PC-3 (cell line): ENCODE measurements around the gene CARS1. TPM values are rescaled to one million over a fixed set of nuclear protein-coding genes. Genes with fewer than 3 reads are reported as not detected.

Experiments
- ATAC-seq: fragments of 200-7000 bp; cut with Tn5 transposase; 2 replicates; pipeline ENCODE4 v1.9.1; 2020; ENCODE audit warnings: mild to moderate bottlenecking, moderate library complexity
- BruUV-seq: library from RNA; stranded (reverse); fragments of 400-500 nt; replicated peaks from 2 replicates; lab custom pipeline; 2021; lab: Mats Ljungman, UMichigan
- CTCF ChIA-PET: fragments of 300-600 bp; sonication (Branson Sonifier 250); formaldehyde crosslinking; loops from one replicate; lab custom pipeline; 2022; ENCODE audit warnings: antibody characterized with exemption; lab: Charles Lee
- POLR2A ChIA-PET: fragments of 300-600 bp; sonication (Branson Sonifier 250); formaldehyde crosslinking; loops from one replicate; lab custom pipeline; 2022; ENCODE audit warnings: antibody characterized with exemption; ENCODE audit not compliant: unreplicated experiment; lab: Charles Lee
- DNase-seq: peaks from one replicate; pipeline ENCODE4 v3.0.0-alpha.2; 2015
- H2AFZ ChIP-seq: fragments of 300-600 bp; sonication (generic); 2 replicates; pipeline ENCODE4 v1.6.0; 2016; ENCODE audit warnings: antibody characterized with exemption, low read length
- H3F3A ChIP-seq: fragments of 300-600 bp; sonication (generic); one replicate; pipeline ENCODE4 v1.6.0; 2017; ENCODE audit warnings: antibody characterized with exemption, low read length, control low read depth, mild to moderate bottlenecking; ENCODE audit not compliant: unreplicated experiment
- H3K27ac ChIP-seq: fragments of 300-600 bp; sonication (generic); 2 replicates; pipeline ENCODE4 v1.5.1; 2016; ENCODE audit warnings: mild to moderate bottlenecking, low read length
- H3K27me3 ChIP-seq: fragments of 300-600 bp; sonication (generic); 2 replicates; pipeline ENCODE4 v1.6.1; 2016; ENCODE audit warnings: low read length, mixed read lengths
- H3K36me3 ChIP-seq: fragments of 300-600 bp; sonication (generic); 2 replicates; pipeline ENCODE4 v1.6.1; 2016; ENCODE audit warnings: low read depth, mixed run types, low read length, mixed read lengths
- H3K4me1 ChIP-seq: fragments of 300-600 bp; sonication (generic); 2 replicates; pipeline ENCODE4 v1.5.1; 2016; ENCODE audit warnings: low read length; ENCODE audit not compliant: insufficient read depth
- H3K4me2 ChIP-seq: fragments of 300-600 bp; sonication (generic); 2 replicates; pipeline ENCODE4 v1.6.0; 2016; ENCODE audit warnings: low read length
- H3K4me3 ChIP-seq: fragments of 300-600 bp; sonication (generic); 2 replicates; pipeline ENCODE4 v1.5.1; 2016; ENCODE audit warnings: mild to moderate bottlenecking, low read length, mixed read lengths
- H3K79me2 ChIP-seq: fragments of 300-600 bp; sonication (generic); 2 replicates; pipeline ENCODE4 v1.6.1; 2017; ENCODE audit warnings: low read length, mixed read lengths
- H3K9ac ChIP-seq: fragments of 300-600 bp; sonication (generic); 2 replicates; pipeline ENCODE4 v1.6.0; 2016; ENCODE audit warnings: mild to moderate bottlenecking, low read length
- H3K9me2 ChIP-seq: fragments of 300-600 bp; sonication (generic); replicated peaks from 2 replicates; pipeline ENCODE4 v1.6.1; 2016; ENCODE audit warnings: mixed run types, low read length, mixed read lengths
- H3K9me3 ChIP-seq: fragments of 300-600 bp; sonication (generic); 2 replicates; pipeline ENCODE4 v1.6.1; 2016; ENCODE audit warnings: low read length, mixed read lengths
- H4K20me1 ChIP-seq: fragments of 300-600 bp; sonication (generic); 2 replicates; pipeline ENCODE4 v1.6.1; 2016; ENCODE audit warnings: low read length, mixed read lengths
- CTCF ChIP-seq: fragments of 300-600 bp; sonication (generic); conservative IDR thresholded peaks from 2 replicates; pipeline ENCODE4 v1.5.1; 2017; ENCODE audit warnings: antibody characterized with exemption, low read depth, mild to moderate bottlenecking, low read length
- EZH2 ChIP-seq: fragments of 300-600 bp; sonication (generic); IDR thresholded peaks from one replicate; pipeline ENCODE4 v1.6.1; 2017; ENCODE audit warnings: antibody characterized with exemption, mild to moderate bottlenecking, low read length; ENCODE audit not compliant: unreplicated experiment
- EZH2phosphoT487 ChIP-seq: fragments of 300-600 bp; sonication (generic); IDR thresholded peaks from 2 replicates; pipeline ENCODE4 v1.6.1; 2018; ENCODE audit warnings: mild to moderate bottlenecking, antibody characterized with exemption, low read length, borderline replicate concordance
- intact Hi-C: fragments of 100-400 bp; cut with micrococcal nuclease; formaldehyde crosslinking; loops from 2 replicates; pipeline ENCODE4 v1.9.0; 2023
- total RNA-seq: library from RNA; depleted of rRNA; stranded (reverse); fragments of >200 nt; gene quantifications from 2 replicates; pipeline ENCODE4 v1.2.3, GENCODE V29; 2014

CARS1 gene
- total RNA-seq, 1 experiment from 2014 or later = 39.7 TPM

- ATAC-seq (no peak), DNase-seq (peak; percentile 8)
- H4K20me1 ChIP-seq = peaks cover 6% of the 10 kb centered on the region
- no peaks in the 10 kb centered on the region for H3F3A ChIP-seq
- intact Hi-C loops = no loop called here
- H3K79me2 ChIP-seq = peaks cover 76% of the 10 kb centered on the region
- H3K9ac ChIP-seq = no peak overlapping the region
- TF ChIP-seq EZH2 (no peak), CTCF (peak; percentile 42; the same call in 1 of the 2 replicates)
- no peak overlapping the region for H3K4me2 ChIP-seq
- H3K36me3 ChIP-seq = peaks cover 4% of the 10 kb centered on the region; the same call in 1 of the 2 replicates
- H3K9me2 ChIP-seq = no peaks in the 10 kb centered on the region
- H3K9me3 ChIP-seq = no peaks in the 10 kb centered on the region
- ChIA-PET CTCF (no interaction called here), POLR2A (no interaction called here)
- no peak overlapping the region for H3K27ac ChIP-seq
- peaks cover 15% of the 10 kb centered on the region for H3K4me1 ChIP-seq
- H3K4me3 ChIP-seq = no peak overlapping the region
- no peak overlapping the region for H2AFZ ChIP-seq
- BruUV-seq = no TSS peak
- no peaks in the 10 kb centered on the region for H3K27me3 ChIP-seq
These were observed 11.0 kb downstream of the CARS1 start for GRCh38 chr11:3046190-3046589.

GRCh38 chr11:3044915-3045314, 12.3 kb downstream of the CARS1 start:
- Histone ChIP-seq H3K4me1 (peaks cover 8% of the 10 kb centered on the region), H4K20me1 (peaks cover 6% of the 10 kb centered on the region), H3K9me2 (no peaks in the 10 kb centered on the region), H3K4me3 (no peak overlapping the region), H3K27me3 (no peaks in the 10 kb centered on the region), H3F3A (no peaks in the 10 kb centered on the region), H3K4me2 (no peak overlapping the region), H3K27ac (no peak overlapping the region), H3K36me3 (peaks cover 14% of the 10 kb centered on the region; the same call in 1 of the 2 replicates), H2AFZ (no peak overlapping the region), H3K79me2 (peaks cover 63% of the 10 kb centered on the region), H3K9me3 (no peaks in the 10 kb centered on the region), H3K9ac (no peak overlapping the region)
- DNase-seq (no peak), ATAC-seq (no peak)
- ChIA-PET POLR2A (no interaction called here), CTCF (no interaction called here)
- TF ChIP-seq EZH2 (no peak), EZH2phosphoT487 (no peak), CTCF (no peak)
- BruUV-seq = no TSS peak
- intact Hi-C loops = no loop called here

GRCh38 chr11:3044004-3044403, 13.2 kb downstream of the CARS1 start:
- Histone ChIP-seq H3K9me3 (no peaks in the 10 kb centered on the region), H3K4me1 (no peaks in the 10 kb centered on the region), H2AFZ (no peak overlapping the region), H3K4me2 (no peak overlapping the region), H3K27me3 (no peaks in the 10 kb centered on the region), H3K4me3 (no peak overlapping the region), H3K27ac (no peak overlapping the region), H4K20me1 (no peaks in the 10 kb centered on the region), H3K9ac (no peak overlapping the region), H3K9me2 (no peaks in the 10 kb centered on the region), H3K79me2 (peaks cover 56% of the 10 kb centered on the region), H3K36me3 (peaks cover 14% of the 10 kb centered on the region; the same call in 1 of the 2 replicates), H3F3A (no peaks in the 10 kb centered on the region)
- BruUV-seq = no TSS peak
- no peak for ATAC-seq
- POLR2A ChIA-PET = no interaction called here
- CTCF ChIA-PET = no interaction called here
- TF ChIP-seq EZH2phosphoT487 (no peak), CTCF (no peak), EZH2 (no peak)
- DNase-seq = no peak
- intact Hi-C loops = no loop called here
